Pancreas (tissue), 10 donors: ENCODE data around the gene TMEM207. TPM values are rescaled to one million over a fixed set of nuclear protein-coding genes. Genes with fewer than 3 reads are reported as not detected.

ENCODE experiments used
- ATAC-seq, 4 donors: fragments of 200-7000 bp; cut with Tn5 transposase; one replicate each; pipeline versions ENCODE4 v1.8.0 to v1.9.1; 2020; ENCODE audit warnings: mild to moderate bottlenecking in 4 of 4, moderate library complexity in 4 of 4
- DNase-seq, 6 donors: peaks; one replicate each; pipeline ENCODE4 v3.0.0-alpha.2; 2020
- FAIRE-seq: peaks from 2 replicates; lab custom pipeline; 2012; peaks lifted over from hg19 to GRCh38; lab: Jason Lieb, UNC
- H3K27ac ChIP-seq, 4 donors: fragments of 200-600 bp; sonication (generic); 1 replicate in 3 of 4; 2 replicates in 1 of 4; pipeline versions ENCODE4 v1.5.0 to v1.8.0; 2020
- H3K27me3 ChIP-seq, 4 donors: fragments of 200-600 bp; one replicate each; pipeline ENCODE4 v1.8.0; 2021
- H3K36me3 ChIP-seq, 3 donors: fragments of 200-600 bp; sonication (generic) in 1 of 3; one replicate each; pipeline versions ENCODE4 v1.5.0 to v1.8.0; 2020 to 2021
- H3K4me1 ChIP-seq, 3 donors: fragments of 200-600 bp; one replicate each; pipeline ENCODE4 v1.8.0; 2021
- H3K4me3 ChIP-seq, 4 donors: fragments of 200-600 bp; sonication (generic) in 2 of 4; one replicate each; pipeline versions ENCODE4 v1.5.0 to v1.8.0; 2020 to 2021
- H3K9me3 ChIP-seq, 4 donors: fragments of 200-600 bp; one replicate each; pipeline ENCODE4 v1.8.0; 2021
- WGBS, 2 donors: extraction: QIAGEN DNeasy Blood & Tissue Kit; methylation state at CpG; one replicate each; pipeline ENCODE4 v1.1.7; 2013; 5-methylcytosine and 5-hydroxymethylcytosine counted together
- intact Hi-C, 3 donors: fragments of 100-400 bp; cut with DNase I; formaldehyde crosslinking; loops; one replicate each; pipeline versions ENCODE4 v1.11.1 to v1.14.2; 2022
- polyA plus RNA-seq, 2 donors: library from polyadenylated mRNA; stranded (reverse); fragments of 200-250 nt; gene quantifications; one replicate each; pipeline ENCODE4 v1.2.3, GENCODE V29; 2013
- total RNA-seq, 6 donors: library from RNA; stranded (reverse); fragmentation: NEBNext Ultra II Directional in 4 of 6; extraction: Animal tissue kit (Norgen Biotek cat#: 25700) in 4 of 6; gene quantifications; one replicate each; pipeline versions ENCODE4 v1.2.1 to v1.2.4, GENCODE V29; 2021 to 2023
- TF ChIP-seq, protein P1 (sequence below), 4 donors: fragments of 200-600 bp; sonication (generic) in 3 of 4; IDR thresholded peaks; one replicate each; pipeline versions ENCODE4 v1.5.0 to v1.8.0; 2021; ENCODE audit warnings: antibody characterized with exemption in 4 of 4
- donor health status: healthy with polysubstance abuse.
- donor health status: DM: no; HTN: no; CAD: no; lungs with moderate emphysema.
- donor health status: DM: no; HTN: no; CAD: no.
- donor health status: control.
- donor health status: control.
- donor health status: Bipolar disorder and iron deficiency.
- donor health status: DM: yes; HTN: yes; CAD: no.
- donor health status: DM: no; HTN: no; CAD: no.
- donor health status: DM: no; HTN: no; CAD: no.
- donor health status: DM: yes; HTN: yes; CAD: no.

Gene TMEM207
- total and polyA plus RNA-seq, 8 donors, result not detected

DNA sequence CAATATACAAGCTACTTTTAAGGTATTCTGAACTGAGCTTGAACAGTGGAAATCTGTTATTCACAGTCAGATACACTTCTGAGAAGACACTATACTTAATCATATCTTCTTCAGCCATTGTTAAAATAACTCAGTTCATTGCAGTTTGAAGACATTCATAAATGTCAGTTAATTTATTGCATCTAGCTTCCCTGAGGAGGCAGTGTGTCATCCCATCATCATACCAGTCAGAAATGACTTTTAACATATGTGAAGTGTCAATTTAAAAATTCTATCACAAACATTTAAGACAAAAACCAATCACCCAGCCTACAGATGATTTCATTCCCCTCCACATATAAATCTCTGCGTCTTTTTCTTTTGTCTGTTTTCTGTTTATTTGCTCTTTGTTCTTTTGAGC is 7.5 kb downstream of the TMEM207 start:
- Histone ChIP-seq H3K27me3 (no peaks in the 10 kb centered on the region), H3K4me1 (no peaks in the 10 kb centered on the region), H3K27ac (no peak overlapping the region), H3K36me3 (no peaks in the 10 kb centered on the region), H3K9me3 (no peaks in the 10 kb centered on the region), H3K4me3 (no peak overlapping the region)
- no peak for ATAC-seq
- TF ChIP-seq, protein P1, sequence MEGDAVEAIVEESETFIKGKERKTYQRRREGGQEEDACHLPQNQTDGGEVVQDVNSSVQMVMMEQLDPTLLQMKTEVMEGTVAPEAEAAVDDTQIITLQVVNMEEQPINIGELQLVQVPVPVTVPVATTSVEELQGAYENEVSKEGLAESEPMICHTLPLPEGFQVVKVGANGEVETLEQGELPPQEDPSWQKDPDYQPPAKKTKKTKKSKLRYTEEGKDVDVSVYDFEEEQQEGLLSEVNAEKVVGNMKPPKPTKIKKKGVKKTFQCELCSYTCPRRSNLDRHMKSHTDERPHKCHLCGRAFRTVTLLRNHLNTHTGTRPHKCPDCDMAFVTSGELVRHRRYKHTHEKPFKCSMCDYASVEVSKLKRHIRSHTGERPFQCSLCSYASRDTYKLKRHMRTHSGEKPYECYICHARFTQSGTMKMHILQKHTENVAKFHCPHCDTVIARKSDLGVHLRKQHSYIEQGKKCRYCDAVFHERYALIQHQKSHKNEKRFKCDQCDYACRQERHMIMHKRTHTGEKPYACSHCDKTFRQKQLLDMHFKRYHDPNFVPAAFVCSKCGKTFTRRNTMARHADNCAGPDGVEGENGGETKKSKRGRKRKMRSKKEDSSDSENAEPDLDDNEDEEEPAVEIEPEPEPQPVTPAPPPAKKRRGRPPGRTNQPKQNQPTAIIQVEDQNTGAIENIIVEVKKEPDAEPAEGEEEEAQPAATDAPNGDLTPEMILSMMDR (IDR thresholded peaks at IDR 0.05), result no peak
- no peak for FAIRE-seq
- intact Hi-C loops, result no loop called here
- DNase-seq, result no peak
- WGBS, 2 donors, result 85 to 97% methylated on average over 1 of the region's 1 CpG

DNA sequence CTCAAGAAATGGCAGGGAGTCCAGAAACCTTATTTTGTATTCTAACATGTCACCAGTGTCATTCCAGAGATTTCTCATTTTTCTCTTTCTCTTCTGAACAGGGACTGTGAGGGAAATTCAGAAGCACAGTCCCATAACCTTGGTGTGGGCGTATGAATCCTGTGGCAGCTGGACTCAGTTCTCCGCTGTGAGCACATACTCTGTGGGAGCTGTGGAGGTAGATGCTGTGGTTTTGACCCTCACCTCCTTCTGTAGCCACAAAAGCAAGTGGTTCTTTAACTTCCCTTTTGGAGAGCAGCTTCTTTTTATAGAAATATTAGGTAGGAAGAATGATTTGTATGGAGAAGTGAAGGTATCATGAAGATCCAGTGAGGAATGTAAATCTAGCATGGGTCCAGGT is 13.4 kb downstream of the TMEM207 start:
- FAIRE-seq, result no peak
- TF ChIP-seq, protein P1 (IDR thresholded peaks at IDR 0.05), result no peak
- no peak for DNase-seq
- Histone ChIP-seq H3K4me3 (no peak overlapping the region), H3K36me3 (no peaks in the 10 kb centered on the region), H3K27ac (no peak overlapping the region), H3K27me3 (no peaks in the 10 kb centered on the region), H3K9me3 (no peaks in the 10 kb centered on the region), H3K4me1 (no peaks in the 10 kb centered on the region)
- no peak for ATAC-seq
- intact Hi-C loops, result no loop called here
- 86 to 89% methylated on average over 2 of the region's 2 CpGs for WGBS, 2 donors

DNA sequence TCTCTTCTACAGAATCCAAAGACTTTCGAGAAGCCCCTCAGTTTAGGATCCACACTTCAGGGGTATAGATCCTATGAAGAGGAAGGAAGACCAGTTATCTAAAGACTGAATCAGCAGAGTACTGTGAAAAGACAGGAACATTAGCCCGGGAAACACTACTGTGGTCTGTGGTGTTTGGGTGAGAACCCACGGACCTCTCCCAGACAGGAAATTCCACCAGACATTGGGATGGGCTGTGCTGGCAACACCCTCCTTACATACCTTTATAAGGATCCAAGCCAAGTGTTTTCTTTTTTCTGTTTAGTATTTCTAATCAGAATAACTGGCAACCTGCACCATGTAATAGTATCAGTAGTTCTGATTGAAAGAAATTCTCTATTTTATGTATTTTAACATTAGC is 14.1 kb downstream of the TMEM207 start:
- FAIRE-seq, result no peak
- 73 to 86% methylated on average over 3 of the region's 3 CpGs for WGBS, 2 donors
- ATAC-seq, result no peak
- Histone ChIP-seq H3K4me1 (no peaks in the 10 kb centered on the region), H3K4me3 (no peak overlapping the region), H3K9me3 (no peaks in the 10 kb centered on the region), H3K27ac (no peak overlapping the region), H3K27me3 (no peaks in the 10 kb centered on the region), H3K36me3 (no peaks in the 10 kb centered on the region)
- TF ChIP-seq, protein P1 (IDR thresholded peaks at IDR 0.05), result no peak
- no peak for DNase-seq
- intact Hi-C loops, result no loop called here

DNA sequence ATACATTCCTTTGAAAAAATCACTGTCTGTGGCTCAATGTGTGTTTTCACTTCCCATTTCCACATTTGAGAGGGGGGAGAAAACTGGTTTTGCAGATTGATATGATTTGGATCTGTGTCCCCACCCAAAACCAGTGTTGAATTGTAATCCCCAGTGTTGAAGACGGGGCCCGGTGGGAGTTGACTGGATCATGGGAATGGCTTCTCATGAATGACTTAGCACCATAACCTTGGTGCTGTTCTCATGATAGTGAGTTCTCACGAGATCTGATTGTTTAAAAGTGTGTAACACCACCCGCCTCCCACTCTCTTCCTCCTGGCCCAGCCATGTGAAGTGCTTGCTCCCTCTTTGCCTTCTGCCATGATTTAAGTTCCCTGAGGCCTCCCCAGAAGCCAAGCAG is 16.1 kb downstream of the TMEM207 start:
- DNase-seq (no peak), FAIRE-seq (no peak), ATAC-seq (no peak)
- Histone ChIP-seq H3K4me1 (no peaks in the 10 kb centered on the region), H3K4me3 (no peak overlapping the region), H3K9me3 (no peaks in the 10 kb centered on the region), H3K27me3 (no peaks in the 10 kb centered on the region), H3K27ac (no peak overlapping the region), H3K36me3 (no peaks in the 10 kb centered on the region)
- 79 to 92% methylated on average over 4 of the region's 4 CpGs for WGBS, 2 donors
- TF ChIP-seq, protein P1 (IDR thresholded peaks at IDR 0.05), result no peak
- intact Hi-C loops, result no loop called here

DNA sequence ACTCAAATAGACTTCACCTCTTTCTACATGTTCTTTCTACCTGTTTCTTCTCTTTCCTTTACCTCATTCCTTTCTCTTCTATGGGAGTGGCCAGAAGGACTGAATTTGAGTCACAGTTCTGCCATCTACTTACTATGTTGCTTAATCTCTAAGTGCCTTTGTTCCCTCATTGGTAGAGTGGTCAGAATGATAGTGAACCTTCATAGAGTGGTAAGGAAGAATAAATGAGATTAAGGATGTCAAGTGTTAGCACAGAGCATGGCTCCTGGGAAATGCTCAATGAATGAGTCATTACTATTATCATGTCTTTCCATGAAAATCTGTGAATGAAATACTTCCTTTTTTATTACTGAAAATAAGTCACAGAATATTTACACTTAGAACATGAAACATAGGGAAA is 17.5 kb downstream of the TMEM207 start:
- H3K4me3 ChIP-seq, result no peak overlapping the region
- H3K36me3 ChIP-seq, result no peaks in the 10 kb centered on the region
- TF ChIP-seq, protein P1 (IDR thresholded peaks at IDR 0.05), result no peak
- FAIRE-seq (no peak), ATAC-seq (no peak), DNase-seq (no peak)
- H3K27me3 ChIP-seq, result no peaks in the 10 kb centered on the region
- intact Hi-C loops, result no loop called here
- H3K27ac ChIP-seq, result no peak overlapping the region
- H3K4me1 ChIP-seq, result no peaks in the 10 kb centered on the region
- no peaks in the 10 kb centered on the region for H3K9me3 ChIP-seq
